ENCODE data around the gene RLBP1. TPM values are rescaled to one million over a fixed set of nuclear protein-coding genes. Genes with fewer than 3 reads are reported as not detected.

The RLBP1 gene
- total and polyA plus RNA-seq, 2 of the 13 experiments (the other 11 are each of a cell fraction or from before 2014, with no cell fraction given): 0.07 TPM; not detected in 1

DNA sequence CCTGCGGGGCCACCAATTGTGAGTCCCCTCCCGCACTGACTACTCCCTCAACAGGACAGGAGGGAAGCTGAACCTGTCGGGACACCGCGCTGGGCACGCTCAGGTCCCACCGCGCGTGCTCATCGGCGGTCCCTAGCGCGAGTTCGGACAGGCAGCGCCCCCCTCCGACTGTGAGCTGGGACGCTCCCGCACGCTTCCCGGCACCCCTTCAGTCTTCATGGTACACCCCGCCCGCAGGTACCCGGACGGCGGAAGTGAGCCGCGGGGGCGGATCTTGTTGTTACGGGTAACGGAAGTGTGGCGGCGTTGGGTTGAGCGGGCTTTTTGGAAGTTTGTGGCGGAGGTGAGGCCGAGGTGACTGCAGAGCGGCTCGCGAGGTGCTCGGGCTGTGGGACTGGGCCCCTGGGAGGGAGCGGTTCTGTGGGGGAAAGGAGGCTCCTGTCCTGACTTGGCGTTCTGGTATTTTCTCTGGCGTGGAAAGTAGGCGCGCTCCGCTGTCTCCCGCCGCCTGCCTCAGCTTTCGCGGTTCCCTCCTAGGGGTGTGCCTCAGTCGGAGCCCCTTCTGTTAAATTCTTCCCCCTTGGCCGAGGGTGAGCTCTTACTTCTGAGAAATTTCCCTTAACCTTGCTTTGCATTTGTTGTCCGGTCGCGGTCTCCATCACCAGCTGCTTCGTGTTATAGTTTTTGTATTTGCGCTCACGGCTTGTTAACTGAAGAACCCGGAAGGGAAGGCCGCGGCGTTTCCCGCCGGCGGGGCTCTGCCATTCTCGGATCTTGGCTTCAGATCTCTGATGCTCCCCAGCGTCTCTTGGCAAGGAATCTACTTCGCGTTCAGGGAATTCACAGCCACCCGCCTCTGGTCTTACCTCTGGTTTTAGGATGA lies 22.6 kb upstream of the RLBP1 start, which contains the start of gene FANCI (continued):
- TF ChIP-seq, protein P1, sequence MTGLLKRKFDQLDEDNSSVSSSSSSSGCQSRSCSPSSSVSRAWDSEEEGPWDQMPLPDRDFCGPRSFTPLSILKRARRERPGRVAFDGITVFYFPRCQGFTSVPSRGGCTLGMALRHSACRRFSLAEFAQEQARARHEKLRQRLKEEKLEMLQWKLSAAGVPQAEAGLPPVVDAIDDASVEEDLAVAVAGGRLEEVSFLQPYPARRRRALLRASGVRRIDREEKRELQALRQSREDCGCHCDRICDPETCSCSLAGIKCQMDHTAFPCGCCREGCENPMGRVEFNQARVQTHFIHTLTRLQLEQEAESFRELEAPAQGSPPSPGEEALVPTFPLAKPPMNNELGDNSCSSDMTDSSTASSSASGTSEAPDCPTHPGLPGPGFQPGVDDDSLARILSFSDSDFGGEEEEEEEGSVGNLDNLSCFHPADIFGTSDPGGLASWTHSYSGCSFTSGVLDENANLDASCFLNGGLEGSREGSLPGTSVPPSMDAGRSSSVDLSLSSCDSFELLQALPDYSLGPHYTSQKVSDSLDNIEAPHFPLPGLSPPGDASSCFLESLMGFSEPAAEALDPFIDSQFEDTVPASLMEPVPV (CRISPR knock-in tag; IDR thresholded peaks at IDR 0.05): peak; percentile 79
- TF ChIP-seq, protein P2, sequence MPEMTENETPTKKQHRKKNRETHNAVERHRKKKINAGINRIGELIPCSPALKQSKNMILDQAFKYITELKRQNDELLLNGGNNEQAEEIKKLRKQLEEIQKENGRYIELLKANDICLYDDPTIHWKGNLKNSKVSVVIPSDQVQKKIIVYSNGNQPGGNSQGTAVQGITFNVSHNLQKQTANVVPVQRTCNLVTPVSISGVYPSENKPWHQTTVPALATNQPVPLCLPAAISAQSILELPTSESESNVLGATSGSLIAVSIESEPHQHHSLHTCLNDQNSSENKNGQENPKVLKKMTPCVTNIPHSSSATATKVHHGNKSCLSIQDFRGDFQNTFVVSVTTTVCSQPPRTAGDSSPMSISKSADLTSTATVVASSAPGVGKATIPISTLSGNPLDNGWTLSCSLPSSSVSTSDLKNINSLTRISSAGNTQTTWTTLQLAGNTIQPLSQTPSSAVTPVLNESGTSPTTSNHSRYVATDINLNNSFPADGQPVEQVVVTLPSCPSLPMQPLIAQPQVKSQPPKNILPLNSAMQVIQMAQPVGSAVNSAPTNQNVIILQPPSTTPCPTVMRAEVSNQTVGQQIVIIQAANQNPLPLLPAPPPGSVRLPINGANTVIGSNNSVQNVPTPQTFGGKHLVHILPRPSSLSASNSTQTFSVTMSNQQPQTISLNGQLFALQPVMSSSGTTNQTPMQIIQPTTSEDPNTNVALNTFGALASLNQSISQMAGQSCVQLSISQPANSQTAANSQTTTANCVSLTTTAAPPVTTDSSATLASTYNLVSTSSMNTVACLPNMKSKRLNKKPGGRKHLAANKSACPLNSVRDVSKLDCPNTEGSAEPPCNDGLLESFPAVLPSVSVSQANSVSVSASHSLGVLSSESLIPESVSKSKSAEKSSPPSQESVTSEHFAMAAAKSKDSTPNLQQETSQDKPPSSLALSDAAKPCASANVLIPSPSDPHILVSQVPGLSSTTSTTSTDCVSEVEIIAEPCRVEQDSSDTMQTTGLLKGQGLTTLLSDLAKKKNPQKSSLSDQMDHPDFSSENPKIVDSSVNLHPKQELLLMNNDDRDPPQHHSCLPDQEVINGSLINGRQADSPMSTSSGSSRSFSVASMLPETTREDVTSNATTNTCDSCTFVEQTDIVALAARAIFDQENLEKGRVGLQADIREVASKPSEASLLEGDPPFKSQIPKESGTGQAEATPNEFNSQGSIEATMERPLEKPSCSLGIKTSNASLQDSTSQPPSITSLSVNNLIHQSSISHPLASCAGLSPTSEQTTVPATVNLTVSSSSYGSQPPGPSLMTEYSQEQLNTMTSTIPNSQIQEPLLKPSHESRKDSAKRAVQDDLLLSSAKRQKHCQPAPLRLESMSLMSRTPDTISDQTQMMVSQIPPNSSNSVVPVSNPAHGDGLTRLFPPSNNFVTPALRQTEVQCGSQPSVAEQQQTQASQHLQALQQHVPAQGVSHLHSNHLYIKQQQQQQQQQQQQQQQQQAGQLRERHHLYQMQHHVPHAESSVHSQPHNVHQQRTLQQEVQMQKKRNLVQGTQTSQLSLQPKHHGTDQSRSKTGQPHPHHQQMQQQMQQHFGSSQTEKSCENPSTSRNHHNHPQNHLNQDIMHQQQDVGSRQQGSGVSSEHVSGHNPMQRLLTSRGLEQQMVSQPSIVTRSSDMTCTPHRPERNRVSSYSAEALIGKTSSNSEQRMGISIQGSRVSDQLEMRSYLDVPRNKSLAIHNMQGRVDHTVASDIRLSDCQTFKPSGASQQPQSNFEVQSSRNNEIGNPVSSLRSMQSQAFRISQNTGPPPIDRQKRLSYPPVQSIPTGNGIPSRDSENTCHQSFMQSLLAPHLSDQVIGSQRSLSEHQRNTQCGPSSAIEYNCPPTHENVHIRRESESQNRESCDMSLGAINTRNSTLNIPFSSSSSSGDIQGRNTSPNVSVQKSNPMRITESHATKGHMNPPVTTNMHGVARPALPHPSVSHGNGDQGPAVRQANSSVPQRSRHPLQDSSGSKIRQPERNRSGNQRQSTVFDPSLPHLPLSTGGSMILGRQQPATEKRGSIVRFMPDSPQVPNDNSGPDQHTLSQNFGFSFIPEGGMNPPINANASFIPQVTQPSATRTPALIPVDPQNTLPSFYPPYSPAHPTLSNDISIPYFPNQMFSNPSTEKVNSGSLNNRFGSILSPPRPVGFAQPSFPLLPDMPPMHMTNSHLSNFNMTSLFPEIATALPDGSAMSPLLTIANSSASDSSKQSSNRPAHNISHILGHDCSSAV (CRISPR knock-in tag; IDR thresholded peaks at IDR 0.05; ENCODE audit: borderline replicate concordance): no peak
- no peak for TF ChIP-seq ZNF234 (CRISPR knock-in tag; conservative IDR thresholded peaks at IDR 0.05)
- peak; percentile 86 for TF ChIP-seq ZNF816 (CRISPR knock-in tag; IDR thresholded peaks at IDR 0.05; ENCODE audit: borderline replicate concordance)
- no peak for TF ChIP-seq POLR2AphosphoS2 (IDR thresholded peaks at IDR 0.05; ENCODE audit: low read depth, low read length)
- no peak for TF ChIP-seq MTF1 (CRISPR knock-in tag; IDR thresholded peaks at IDR 0.05)
- TF ChIP-seq SYNCRIP (IDR thresholded peaks at IDR 0.05; ENCODE audit: insufficient read depth, low read depth, low read length): no peak
- TF ChIP-seq, protein P3, sequence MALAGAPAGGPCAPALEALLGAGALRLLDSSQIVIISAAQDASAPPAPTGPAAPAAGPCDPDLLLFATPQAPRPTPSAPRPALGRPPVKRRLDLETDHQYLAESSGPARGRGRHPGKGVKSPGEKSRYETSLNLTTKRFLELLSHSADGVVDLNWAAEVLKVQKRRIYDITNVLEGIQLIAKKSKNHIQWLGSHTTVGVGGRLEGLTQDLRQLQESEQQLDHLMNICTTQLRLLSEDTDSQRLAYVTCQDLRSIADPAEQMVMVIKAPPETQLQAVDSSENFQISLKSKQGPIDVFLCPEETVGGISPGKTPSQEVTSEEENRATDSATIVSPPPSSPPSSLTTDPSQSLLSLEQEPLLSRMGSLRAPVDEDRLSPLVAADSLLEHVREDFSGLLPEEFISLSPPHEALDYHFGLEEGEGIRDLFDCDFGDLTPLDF (CRISPR knock-in tag; IDR thresholded peaks at IDR 0.05): peak; percentile 89
- TF ChIP-seq ZKSCAN5 (CRISPR knock-in tag; IDR thresholded peaks at IDR 0.05): peak; percentile 54; the same call in 1 of the 2 replicates
- TF ChIP-seq NR1H2 (CRISPR knock-in tag; IDR thresholded peaks at IDR 0.05; ENCODE audit: borderline replicate concordance, low read depth): no peak
- peak; percentile 75; the same call in 1 of the 2 replicates for TF ChIP-seq ZMYM3 (CRISPR knock-in tag; IDR thresholded peaks at IDR 0.05)
- TF ChIP-seq SALL2 (CRISPR knock-in tag; IDR thresholded peaks at IDR 0.05): peak; percentile 62; the same call in 1 of the 2 replicates

Data from HepG2 (cell line).